Measurements from ENCODE around the gene GLRX.

The GLRX gene

GRCh38 chr5:95804736-95805539 is 17.6 kb downstream of the GLRX start:
- DNase-seq (ENCODE audit: extremely low spot score), result no peak
- no peak for TF ChIP-seq LEF1 (IDR thresholded peaks at IDR 0.05; ENCODE audit: borderline replicate concordance)
- no peak for TF ChIP-seq ZNF384 (IDR thresholded peaks at IDR 0.05)
- TF ChIP-seq SUZ12 (IDR thresholded peaks at IDR 0.05), result no peak
- no peak for TF ChIP-seq NFRKB (IDR thresholded peaks at IDR 0.05)
- no peak for TF ChIP-seq ELF4 (IDR thresholded peaks at IDR 0.05)
- ChIA-PET POLR2A (interaction anchor here (1.2 kb wide), 1 partner anchor 158 kb away, joined by 3 read pairs; the partner anchor contains the start of gene RFESD), CTCF (interaction anchor here (0.6 to 1.1 kb wide), 2 partner anchors 13 to 163 kb away, joined by 3 to 5 read pairs; no protein-coding TSS in a partner anchor)

- DNase-seq (ENCODE audit: extremely low spot score), result no peak
- POLR2A ChIA-PET, result interaction anchor here (1.2 to 1.5 kb wide), 2 partner anchors 31 to 157 kb away, joined by 3 to 7 read pairs; partner anchors contain the start of gene RFESD
- TF ChIP-seq NFRKB (IDR thresholded peaks at IDR 0.05), result no peak
- TF ChIP-seq ZNF384 (IDR thresholded peaks at IDR 0.05), result no peak
- TF ChIP-seq ARNT (IDR thresholded peaks at IDR 0.05), result no peak
- TF ChIP-seq FOXA1 (IDR thresholded peaks at IDR 0.05), result no peak
- CTCF ChIA-PET, result no interaction called here
Measured at GRCh38 chr5:95803271-95804148, 19.0 kb downstream of the GLRX start.

DNA sequence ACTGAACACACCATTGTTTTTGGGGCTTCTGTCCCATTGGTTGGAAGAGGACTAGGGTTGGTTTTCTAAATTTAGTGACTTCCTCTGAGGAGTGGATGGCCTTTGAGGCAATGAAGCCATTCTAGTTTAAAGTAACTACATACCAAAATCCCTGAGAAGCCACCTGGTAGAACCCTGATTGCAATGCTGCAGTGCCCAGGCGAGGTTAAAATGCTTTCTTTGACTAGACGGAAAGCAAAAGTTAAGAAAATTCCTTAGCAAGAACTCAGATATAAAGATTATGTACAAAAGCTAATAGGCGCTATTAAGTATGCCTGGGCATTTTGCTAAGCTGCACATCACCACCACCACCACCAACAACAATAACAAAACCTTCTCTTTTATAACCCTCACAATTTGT is 20.6 kb downstream of the GLRX start:
- CTCF ChIA-PET, result interaction anchor here (0.9 kb wide), 1 partner anchor 21 kb away, joined by 3 read pairs; no protein-coding TSS in a partner anchor
- no peak for TF ChIP-seq ARNT (IDR thresholded peaks at IDR 0.05)
- no peak for TF ChIP-seq BHLHE40 (IDR thresholded peaks at IDR 0.05; ENCODE audit: borderline replicate concordance)
- TF ChIP-seq LEF1 (IDR thresholded peaks at IDR 0.05; ENCODE audit: borderline replicate concordance), result no peak
- TF ChIP-seq FOXK2 (IDR thresholded peaks at IDR 0.05), result no peak
- TF ChIP-seq NFRKB (IDR thresholded peaks at IDR 0.05), result no peak
- TF ChIP-seq FOXM1 (IDR thresholded peaks at IDR 0.05; ENCODE audit: borderline replicate concordance), result no peak
- POLR2A ChIA-PET, result no interaction called here
- DNase-seq (ENCODE audit: extremely low spot score), result no peak

DNA sequence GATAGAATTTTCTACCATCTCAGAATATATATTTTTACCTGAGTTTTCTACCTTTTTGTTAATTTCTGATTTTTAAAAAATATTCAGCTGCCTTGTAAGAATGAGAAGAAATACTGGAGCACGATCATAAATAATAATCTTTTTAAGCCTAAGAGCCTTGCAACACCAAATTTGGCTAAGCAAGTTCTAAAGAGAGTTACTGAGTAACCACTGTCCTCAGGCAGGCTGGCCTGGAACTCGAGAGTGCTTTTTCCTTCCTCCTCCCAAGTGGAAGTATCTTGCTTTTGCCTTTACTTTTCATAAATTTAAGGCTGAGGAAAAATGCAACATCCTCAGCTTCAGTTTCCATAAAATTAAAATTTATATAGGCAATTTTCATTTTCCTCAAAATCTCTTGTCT is 21.0 kb downstream of the GLRX start:
- TF ChIP-seq SUZ12 (IDR thresholded peaks at IDR 0.05) (no peak), ELF4 (IDR thresholded peaks at IDR 0.05) (no peak), FOXK2 (IDR thresholded peaks at IDR 0.05) (no peak)
- DNase-seq (ENCODE audit: extremely low spot score), result no peak
- ChIA-PET CTCF (interaction anchor here (0.9 kb wide), 1 partner anchor 20 kb away, joined by 3 read pairs; no protein-coding TSS in a partner anchor), POLR2A (no interaction called here)

DNA sequence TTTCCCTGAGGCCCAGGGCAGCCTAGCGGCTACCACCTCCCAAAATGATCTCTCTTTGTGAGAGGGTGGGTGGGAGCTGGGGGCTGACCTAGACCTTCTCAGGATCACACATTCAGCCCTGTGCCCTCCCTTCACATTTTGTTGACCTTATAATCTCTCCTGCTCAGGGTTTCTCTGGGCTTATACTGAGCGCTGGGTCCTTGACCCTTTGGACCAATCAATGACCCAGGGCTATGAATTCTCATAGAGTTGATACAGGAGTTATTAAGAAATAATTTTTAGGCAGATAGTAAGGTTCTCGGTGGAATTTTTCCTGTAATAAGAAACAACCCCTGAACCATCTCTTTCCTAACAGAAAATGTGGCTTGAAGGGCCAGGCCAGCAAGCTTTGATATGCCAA is 22.0 kb downstream of the GLRX start:
- CTCF ChIA-PET, result no interaction called here
- no peak for TF ChIP-seq CTBP1 (IDR thresholded peaks at IDR 0.05; ENCODE audit: borderline replicate concordance)
- no peak for TF ChIP-seq ARNT (IDR thresholded peaks at IDR 0.05)
- TF ChIP-seq FOXA1 (IDR thresholded peaks at IDR 0.05), result no peak
- no peak for TF ChIP-seq TARDBP (IDR thresholded peaks at IDR 0.05)
- no peak for TF ChIP-seq L3MBTL2 (conservative IDR thresholded peaks at IDR 0.05)
- no peak for TF ChIP-seq FOXM1 (IDR thresholded peaks at IDR 0.05; ENCODE audit: borderline replicate concordance)
- TF ChIP-seq LEF1 (IDR thresholded peaks at IDR 0.05; ENCODE audit: borderline replicate concordance), result no peak
- TF ChIP-seq HDGF (IDR thresholded peaks at IDR 0.05; ENCODE audit: borderline replicate concordance), result no peak
- TF ChIP-seq BHLHE40 (IDR thresholded peaks at IDR 0.05; ENCODE audit: borderline replicate concordance), result no peak
- TF ChIP-seq ELF4 (IDR thresholded peaks at IDR 0.05), result no peak
- TF ChIP-seq FOXK2 (IDR thresholded peaks at IDR 0.05), result no peak
- TF ChIP-seq SP1 (IDR thresholded peaks at IDR 0.05), result no peak
- TF ChIP-seq ZNF384 (IDR thresholded peaks at IDR 0.05), result no peak
- no peak for TF ChIP-seq NFRKB (IDR thresholded peaks at IDR 0.05)
- no peak for TF ChIP-seq PKNOX1 (IDR thresholded peaks at IDR 0.05)
- DNase-seq (ENCODE audit: extremely low spot score), result no peak
- POLR2A ChIA-PET, result no interaction called here

- CTCF ChIA-PET, result interaction anchor here (2.0 kb wide), 1 partner anchor 18 kb away, joined by 6 read pairs; no protein-coding TSS in a partner anchor
- POLR2A ChIA-PET, result no interaction called here
- DNase-seq (ENCODE audit: extremely low spot score), result no peak
- no peak for TF ChIP-seq BHLHE40 (IDR thresholded peaks at IDR 0.05; ENCODE audit: borderline replicate concordance)
- no peak for TF ChIP-seq ELF4 (IDR thresholded peaks at IDR 0.05)
- TF ChIP-seq SUZ12 (IDR thresholded peaks at IDR 0.05), result no peak
- no peak for TF ChIP-seq ZNF384 (IDR thresholded peaks at IDR 0.05)
- no peak for TF ChIP-seq HDGF (IDR thresholded peaks at IDR 0.05; ENCODE audit: borderline replicate concordance)
- no peak for TF ChIP-seq LEF1 (IDR thresholded peaks at IDR 0.05; ENCODE audit: borderline replicate concordance)
- TF ChIP-seq SP1 (IDR thresholded peaks at IDR 0.05), result no peak
- no peak for TF ChIP-seq PKNOX1 (IDR thresholded peaks at IDR 0.05)
- no peak for TF ChIP-seq CTBP1 (IDR thresholded peaks at IDR 0.05; ENCODE audit: borderline replicate concordance)
- no peak for TF ChIP-seq FOXM1 (IDR thresholded peaks at IDR 0.05; ENCODE audit: borderline replicate concordance)
- TF ChIP-seq ARNT (IDR thresholded peaks at IDR 0.05), result no peak
- TF ChIP-seq FOXA1 (IDR thresholded peaks at IDR 0.05), result no peak
Measured at GRCh38 chr5:95799191-95799835, 23.2 kb downstream of the GLRX start.
